Astrocyte (in vitro differentiated cells and primary cell): ENCODE data around the gene HMCES.
A peak's percentile ranks its signal among the peaks of the same experiment; 100 is the strongest.

Experiments used
- CTCF ChIP-seq: IDR thresholded peaks from 2 replicates; pipeline ENCODE4 v1.5.1; 2011; ENCODE audit warnings: low read depth, mild to moderate bottlenecking, inconsistent platforms, low read length, moderate library complexity; ENCODE audit not compliant: insufficient read depth
- EZH2 ChIP-seq: IDR thresholded peaks from 2 replicates; pipeline ENCODE4 v1.6.1; 2012; ENCODE audit warnings: mild to moderate bottlenecking, low read length, inconsistent platforms; ENCODE audit not compliant: insufficient read depth

DNA sequence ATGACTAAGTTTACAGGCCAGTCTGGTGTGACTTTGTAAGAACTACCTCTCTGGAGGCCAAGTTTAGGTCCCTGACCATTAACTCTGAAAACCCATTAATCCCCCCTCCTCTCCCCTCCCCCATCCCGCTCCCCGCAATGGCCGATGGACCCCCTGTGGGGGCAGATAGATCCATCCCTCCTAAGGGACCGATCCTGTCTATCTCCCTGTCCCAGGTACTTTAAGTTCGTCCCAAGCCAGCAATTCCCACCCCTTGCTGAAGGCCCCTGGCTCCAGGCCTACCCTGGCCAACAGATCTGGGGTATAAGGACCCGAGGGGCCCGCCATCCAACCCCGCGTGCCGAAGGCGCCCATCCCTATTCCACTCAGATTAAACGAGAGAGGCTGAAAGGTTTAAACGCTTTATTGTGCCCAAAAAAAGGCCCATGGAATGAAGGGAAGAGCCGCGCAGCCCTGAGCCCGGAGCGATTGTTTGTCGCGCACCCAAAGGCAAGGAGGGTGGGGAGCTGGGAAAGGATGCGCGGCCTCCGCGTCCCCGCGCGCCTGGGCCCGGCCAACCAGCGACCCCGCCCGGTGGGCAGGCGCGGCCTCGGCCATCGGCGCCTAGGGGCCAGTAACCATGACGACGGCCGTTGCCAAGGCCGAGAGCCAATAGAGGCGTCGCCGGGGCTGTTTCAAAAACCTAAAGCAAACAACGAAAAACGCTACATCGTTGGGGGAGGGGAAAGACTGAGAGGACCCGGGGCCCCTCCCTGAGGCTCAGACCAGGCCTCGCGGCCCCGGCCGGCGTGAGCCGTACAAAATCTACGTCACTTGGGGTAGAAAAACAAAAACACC, 35.9 kb downstream of the HMCES start:
- TF ChIP-seq CTCF (peak; percentile 2), EZH2 (no peak)
